SU-DHL-6 (cell line): Measurements from ENCODE around the gene FMO4.

Experiments
- H2AFZ ChIP-seq: fragments of 200-600 bp; sonication (generic); 2 replicates; pipeline ENCODE4 v1.6.1; 2014; ENCODE audit warnings: low read depth, mild to moderate bottlenecking, moderate library complexity, mixed read lengths, antibody characterized with exemption, low read length; ENCODE audit not compliant: severe bottlenecking
- H3F3A ChIP-seq: fragments of 200-600 bp; shearing (Covaris generic); 2 replicates; pipeline ENCODE4 v1.6.0; 2016; ENCODE audit warnings: antibody characterized with exemption, mild to moderate bottlenecking; ENCODE audit not compliant: insufficient read depth
- H3K27ac ChIP-seq: fragments of 200-600 bp; sonication (generic); 2 replicates; pipeline ENCODE4 v1.5.1; 2016; ENCODE audit warnings: low read depth, mild to moderate bottlenecking, low read length, moderate library complexity, mixed read lengths
- H3K27me3 ChIP-seq: fragments of 200-600 bp; sonication (generic), shearing (Covaris generic); 2 replicates; pipeline ENCODE4 v1.6.0; 2014; ENCODE audit warnings: mild to moderate bottlenecking, low read length
- H3K36me3 ChIP-seq: fragments of 200-600 bp; sonication (generic); 2 replicates; pipeline ENCODE4 v1.6.1; 2014; ENCODE audit warnings: mild to moderate bottlenecking, low read length, mixed read lengths
- H3K4me2 ChIP-seq: fragments of 300-600, 200-600 bp; shearing (Covaris generic), sonication (generic); 2 replicates; pipeline ENCODE4 v1.6.0; 2014; ENCODE audit warnings: low read length, low read depth, mild to moderate bottlenecking; ENCODE audit not compliant: poor library complexity, severe bottlenecking
- H3K4me3 ChIP-seq: fragments of 200-600 bp; sonication (generic); 2 replicates; pipeline ENCODE4 v1.5.1; 2014; ENCODE audit warnings: antibody characterized with exemption, low read length, mild to moderate bottlenecking, mixed read lengths; ENCODE audit not compliant: insufficient read depth, poor library complexity, severe bottlenecking
- H3K79me2 ChIP-seq: fragments of 200-600 bp; sonication (generic); 2 replicates; pipeline ENCODE4 v1.6.1; 2014; ENCODE audit warnings: mild to moderate bottlenecking, low read length, moderate library complexity; ENCODE audit not compliant: insufficient read depth
- H3K9ac ChIP-seq: fragments of 200-600 bp; sonication (generic); 2 replicates; pipeline ENCODE4 v1.7.0; 2014; ENCODE audit warnings: mild to moderate bottlenecking, low read length
- H3K9me2 ChIP-seq: fragments of 200-600 bp; sonication (generic); replicated peaks from 2 replicates; pipeline ENCODE4 v1.6.1; 2014; ENCODE audit warnings: low read length; ENCODE audit not compliant: insufficient read depth
- H3K9me3 ChIP-seq: fragments of 200-600 bp; sonication (generic); 2 replicates; pipeline ENCODE4 v1.6.1; 2014; ENCODE audit warnings: low read length, mixed read lengths; ENCODE audit not compliant: insufficient read depth
- H4K20me1 ChIP-seq: fragments of 200-600 bp; sonication (generic); 2 replicates; pipeline ENCODE4 v1.6.1; 2014; ENCODE audit warnings: low read depth, mild to moderate bottlenecking, antibody characterized with exemption, low read length, moderate library complexity, mixed read lengths
- CTCF ChIP-seq: fragments of 200-600 bp; sonication (generic); IDR thresholded peaks from one replicate; pipeline ENCODE4 v1.5.1; 2017; ENCODE audit warnings: antibody characterized with exemption, mild to moderate bottlenecking, low read length, moderate library complexity; ENCODE audit not compliant: insufficient read depth, poor library complexity, severe bottlenecking
- EZH2phosphoT487 ChIP-seq: fragments of 200-600 bp; sonication (generic), shearing (Covaris generic); conservative IDR thresholded peaks from 2 replicates; pipeline ENCODE4 v1.6.1; 2018; ENCODE audit warnings: mild to moderate bottlenecking, antibody characterized with exemption, low read length, moderate library complexity, mixed read lengths

FMO4 gene

GRCh38 chr1:171343727-171344472, 29.9 kb downstream of the FMO4 start:
- no peaks in the 10 kb centered on the region for H3K79me2 ChIP-seq
- H3K27ac ChIP-seq, result no peak overlapping the region
- no peak for TF ChIP-seq CTCF
- TF ChIP-seq EZH2phosphoT487, result no peak
- no peaks in the 10 kb centered on the region for H3K9me2 ChIP-seq
- H3K4me3 ChIP-seq, result no peak overlapping the region
- no peak overlapping the region for H2AFZ ChIP-seq
- no peak overlapping the region for H3K4me2 ChIP-seq
- H3K36me3 ChIP-seq, result no peaks in the 10 kb centered on the region
- H3K9me3 ChIP-seq, result no peaks in the 10 kb centered on the region
- H4K20me1 ChIP-seq, result no peaks in the 10 kb centered on the region
- H3F3A ChIP-seq, result no peaks in the 10 kb centered on the region
- H3K9ac ChIP-seq, result no peak overlapping the region
- H3K27me3 ChIP-seq, result no peaks in the 10 kb centered on the region

GRCh38 chr1:171344473-171344820, 30.5 kb downstream of the FMO4 start:
- no peak overlapping the region for H3K27ac ChIP-seq
- TF ChIP-seq CTCF (no peak), EZH2phosphoT487 (no peak)
- no peak overlapping the region for H3K9ac ChIP-seq

GRCh38 chr1:171345536-171345935, 31.6 kb downstream of the FMO4 start:
- H3K4me3 ChIP-seq, result no peak overlapping the region
- H3K79me2 ChIP-seq, result no peaks in the 10 kb centered on the region
- H3K36me3 ChIP-seq, result no peaks in the 10 kb centered on the region
- H3K4me2 ChIP-seq, result no peak overlapping the region
- H3K9me3 ChIP-seq, result no peaks in the 10 kb centered on the region
- H2AFZ ChIP-seq, result no peak overlapping the region
- TF ChIP-seq CTCF, result no peak
- TF ChIP-seq EZH2phosphoT487, result no peak
- no peaks in the 10 kb centered on the region for H4K20me1 ChIP-seq
- no peaks in the 10 kb centered on the region for H3F3A ChIP-seq
- no peak overlapping the region for H3K9ac ChIP-seq
- H3K9me2 ChIP-seq, result no peaks in the 10 kb centered on the region
- no peaks in the 10 kb centered on the region for H3K27me3 ChIP-seq
- no peak overlapping the region for H3K27ac ChIP-seq

More at GRCh38 chr1:171344473-171344820, 30.5 kb downstream of the FMO4 start:
- Histone ChIP-seq H3K79me2 (no peaks in the 10 kb centered on the region), H3K4me2 (no peak overlapping the region), H3K9me2 (no peaks in the 10 kb centered on the region), H3K27me3 (no peaks in the 10 kb centered on the region), H4K20me1 (no peaks in the 10 kb centered on the region), H3K9me3 (no peaks in the 10 kb centered on the region), H2AFZ (no peak overlapping the region), H3K36me3 (no peaks in the 10 kb centered on the region), H3K4me3 (no peak overlapping the region), H3F3A (no peaks in the 10 kb centered on the region)
